BE2C (cell line): ENCODE data around the gene CNIH3.

ENCODE experiments used
- DNase-seq: peaks from one replicate; pipeline ENCODE4 v3.0.0-alpha.2; 2020
- H3K27me3 ChIP-seq: fragments of 250-450 bp; sonication (Bioruptor Pico); 2 replicates; pipeline ENCODE4 v1.5.1; 2020; ENCODE audit warnings: mild to moderate bottlenecking
- H3K36me3 ChIP-seq: fragments of 250-450 bp; sonication (Bioruptor Pico); 2 replicates; pipeline ENCODE4 v1.5.1; 2020; ENCODE audit warnings: mild to moderate bottlenecking
- H3K4me1 ChIP-seq: fragments of 250-450 bp; sonication (Bioruptor Pico); 2 replicates; pipeline ENCODE4 v1.5.1; 2020
- H3K4me3 ChIP-seq: 2 replicates; pipeline ENCODE4 v1.5.1; 2011; ENCODE audit warnings: low read depth, low read length
- H3K9me3 ChIP-seq: fragments of 250-450 bp; sonication (Bioruptor Pico); 2 replicates; pipeline ENCODE4 v1.5.1; 2020
- TF ChIP-seq, protein P1 (sequence below): IDR thresholded peaks from 2 replicates; pipeline ENCODE4 v1.5.1; 2012; ENCODE audit warnings: mild to moderate bottlenecking, low read depth, low read length

Gene CNIH3

DNA sequence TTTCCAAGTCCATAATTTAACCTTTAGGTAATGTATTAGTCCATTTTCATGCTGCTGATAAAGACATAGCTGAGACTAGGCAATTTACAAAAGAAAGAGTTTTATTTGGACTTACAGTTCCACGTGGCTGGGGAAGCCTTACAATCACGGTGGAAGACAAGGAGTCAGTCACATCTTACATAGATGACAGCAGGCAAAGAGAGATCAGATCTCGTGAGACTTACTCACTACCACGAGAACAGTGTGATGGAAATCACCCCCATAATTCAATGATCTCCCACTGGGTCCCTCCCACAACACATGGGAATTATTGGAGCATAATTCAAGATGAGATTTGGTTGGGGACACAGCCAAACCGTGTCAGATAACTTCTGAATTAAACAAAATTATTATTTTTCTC lies 44.0 kb downstream of the CNIH3 start:
- TF ChIP-seq, protein P1, sequence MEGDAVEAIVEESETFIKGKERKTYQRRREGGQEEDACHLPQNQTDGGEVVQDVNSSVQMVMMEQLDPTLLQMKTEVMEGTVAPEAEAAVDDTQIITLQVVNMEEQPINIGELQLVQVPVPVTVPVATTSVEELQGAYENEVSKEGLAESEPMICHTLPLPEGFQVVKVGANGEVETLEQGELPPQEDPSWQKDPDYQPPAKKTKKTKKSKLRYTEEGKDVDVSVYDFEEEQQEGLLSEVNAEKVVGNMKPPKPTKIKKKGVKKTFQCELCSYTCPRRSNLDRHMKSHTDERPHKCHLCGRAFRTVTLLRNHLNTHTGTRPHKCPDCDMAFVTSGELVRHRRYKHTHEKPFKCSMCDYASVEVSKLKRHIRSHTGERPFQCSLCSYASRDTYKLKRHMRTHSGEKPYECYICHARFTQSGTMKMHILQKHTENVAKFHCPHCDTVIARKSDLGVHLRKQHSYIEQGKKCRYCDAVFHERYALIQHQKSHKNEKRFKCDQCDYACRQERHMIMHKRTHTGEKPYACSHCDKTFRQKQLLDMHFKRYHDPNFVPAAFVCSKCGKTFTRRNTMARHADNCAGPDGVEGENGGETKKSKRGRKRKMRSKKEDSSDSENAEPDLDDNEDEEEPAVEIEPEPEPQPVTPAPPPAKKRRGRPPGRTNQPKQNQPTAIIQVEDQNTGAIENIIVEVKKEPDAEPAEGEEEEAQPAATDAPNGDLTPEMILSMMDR: no peak
- Histone ChIP-seq H3K4me1 (no peaks in the 10 kb centered on the region; the same call in 1 of the 2 replicates), H3K4me3 (no peak overlapping the region), H3K27me3 (no peaks in the 10 kb centered on the region), H3K9me3 (no peaks in the 10 kb centered on the region), H3K36me3 (no peaks in the 10 kb centered on the region)
- DNase-seq: no peak

DNA sequence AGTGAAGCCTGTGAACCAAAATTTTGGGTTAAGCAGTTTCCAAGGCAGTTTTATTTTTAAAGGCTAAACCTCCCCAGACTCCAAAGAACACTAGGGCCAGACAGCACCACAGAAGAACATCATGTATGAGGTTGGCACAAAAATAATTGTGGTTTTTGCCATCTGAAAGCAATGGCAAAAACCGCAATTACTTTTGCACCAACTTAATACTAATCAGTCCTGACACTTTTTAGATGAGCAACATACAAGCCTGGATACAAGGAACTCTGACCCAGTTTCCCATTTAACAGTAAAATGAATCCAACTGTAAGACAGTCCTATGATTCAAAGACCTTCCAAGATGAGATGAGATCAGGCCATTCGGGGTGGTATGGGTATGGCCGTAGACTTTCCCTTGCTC lies 46.8 kb downstream of the CNIH3 start:
- no peaks in the 10 kb centered on the region for H3K36me3 ChIP-seq
- H3K4me3 ChIP-seq: no peak overlapping the region
- no peaks in the 10 kb centered on the region for H3K27me3 ChIP-seq
- DNase-seq: no peak
- TF ChIP-seq, protein P1: no peak
- H3K4me1 ChIP-seq: no peaks in the 10 kb centered on the region; the same call in 1 of the 2 replicates
- H3K9me3 ChIP-seq: no peaks in the 10 kb centered on the region

DNA sequence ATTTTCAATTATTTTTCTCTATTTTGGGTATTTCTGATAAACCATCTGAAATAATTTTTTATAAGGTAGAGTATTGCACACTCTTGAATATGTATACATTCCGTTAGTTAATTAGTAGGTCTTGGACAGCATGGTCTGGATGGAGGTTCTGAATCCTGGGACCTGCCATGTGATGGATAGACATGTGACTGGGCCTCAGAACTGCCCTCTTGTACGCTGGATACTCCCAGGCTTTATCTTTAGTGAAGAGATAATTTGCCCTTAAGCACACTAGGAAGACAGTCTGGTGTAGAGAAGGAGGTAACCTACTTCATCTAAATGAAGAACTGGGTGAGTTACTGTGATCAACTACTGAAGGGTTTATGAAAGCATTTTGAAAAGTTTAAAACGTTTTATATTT lies 48.9 kb downstream of the CNIH3 start:
- TF ChIP-seq, protein P1: no peak
- H3K4me3 ChIP-seq: no peak overlapping the region
- H3K27me3 ChIP-seq: no peaks in the 10 kb centered on the region
- no peak for DNase-seq
- H3K9me3 ChIP-seq: no peaks in the 10 kb centered on the region
- H3K36me3 ChIP-seq: no peaks in the 10 kb centered on the region
- peaks cover 5% of the 10 kb centered on the region for H3K4me1 ChIP-seq

DNA sequence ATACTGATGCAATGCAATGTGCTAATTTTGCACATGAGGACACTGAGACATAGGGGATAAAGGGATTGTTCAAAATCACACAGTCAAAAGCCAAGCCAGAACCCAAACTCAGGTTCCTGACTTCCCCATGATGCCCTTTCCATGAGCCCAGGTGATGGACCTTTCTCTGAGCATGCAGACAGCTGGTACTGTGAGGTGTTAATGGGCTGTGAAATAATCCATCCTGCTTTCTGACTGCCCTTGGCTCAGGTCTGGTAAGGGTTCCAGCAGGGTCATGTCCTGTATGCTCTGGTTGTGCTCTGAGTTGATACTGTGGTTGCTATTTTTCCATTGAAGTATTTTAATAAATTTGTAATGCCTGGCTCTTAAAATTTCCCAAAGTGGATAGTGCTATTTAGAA lies 50.0 kb downstream of the CNIH3 start:
- Histone ChIP-seq H3K4me3 (no peak overlapping the region), H3K27me3 (no peaks in the 10 kb centered on the region), H3K36me3 (no peaks in the 10 kb centered on the region), H3K4me1 (peaks cover 5% of the 10 kb centered on the region), H3K9me3 (no peaks in the 10 kb centered on the region)
- DNase-seq: no peak
- TF ChIP-seq, protein P1: no peak

DNA sequence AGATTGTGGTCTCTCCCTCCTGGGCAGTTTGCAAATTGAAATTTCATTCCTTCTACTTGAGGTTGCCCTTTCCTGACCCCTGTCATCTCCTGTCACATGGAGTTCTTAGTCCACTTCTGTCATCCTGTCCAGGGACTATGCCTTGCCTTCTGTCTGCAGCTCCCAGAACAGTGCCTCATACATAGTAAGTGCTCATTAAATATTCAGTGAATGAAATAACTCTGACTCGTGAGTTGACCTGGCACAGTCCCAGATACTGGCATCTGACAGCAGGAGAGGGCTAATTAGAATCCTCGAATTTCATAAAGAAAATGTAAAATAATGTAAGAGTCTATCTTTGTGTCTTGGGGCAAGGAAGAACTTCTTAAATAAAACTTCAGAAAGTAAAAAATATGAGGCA lies 50.8 kb downstream of the CNIH3 start:
- no peak for DNase-seq
- TF ChIP-seq, protein P1: no peak
- Histone ChIP-seq H3K27me3 (no peaks in the 10 kb centered on the region), H3K4me1 (peaks cover 5% of the 10 kb centered on the region), H3K36me3 (no peaks in the 10 kb centered on the region), H3K9me3 (no peaks in the 10 kb centered on the region), H3K4me3 (no peak overlapping the region)

DNA sequence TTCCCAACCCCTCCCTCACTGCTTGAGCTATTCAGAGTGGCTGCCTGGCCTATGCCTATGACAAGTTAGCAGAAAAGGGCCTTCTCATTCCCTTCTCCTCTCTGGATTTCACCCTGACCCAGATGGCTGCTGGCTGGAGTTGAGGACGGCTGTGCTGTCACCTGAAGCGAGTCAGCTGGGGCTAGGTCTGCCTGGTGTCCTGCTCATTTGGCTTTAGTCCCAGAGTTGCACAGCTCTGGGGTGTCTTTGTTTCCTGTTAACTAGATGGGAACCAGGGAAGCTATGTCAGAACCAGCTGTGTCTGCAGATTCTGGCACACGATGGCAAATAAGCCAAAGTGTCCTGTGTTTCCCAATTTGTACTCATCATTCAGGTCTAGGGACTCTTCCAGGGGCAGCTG lies 52.9 kb downstream of the CNIH3 start:
- DNase-seq: peak; percentile 66
- no peaks in the 10 kb centered on the region for H3K9me3 ChIP-seq
- H3K27me3 ChIP-seq: no peaks in the 10 kb centered on the region
- no peaks in the 10 kb centered on the region for H3K36me3 ChIP-seq
- H3K4me3 ChIP-seq: no peak overlapping the region
- H3K4me1 ChIP-seq: peaks cover 12% of the 10 kb centered on the region
- TF ChIP-seq, protein P1: no peak
